ENCODE data around the gene MCL1. TPM values are rescaled to one million over a fixed set of nuclear protein-coding genes. Genes with fewer than 3 reads are reported as not detected.

MCL1 gene
- total and polyA plus RNA-seq, 2 of the 13 experiments (the other 11 are each of a cell fraction or from before 2014, with no cell fraction given): 69.5 to 125 TPM

GRCh38 chr1:150561254-150561973 lies 18.0 kb downstream of the MCL1 start (continued):
- TF ChIP-seq ZFP91 (CRISPR knock-in tag; IDR thresholded peaks at IDR 0.05; ENCODE audit: borderline replicate concordance) (peak; percentile 66; the same call in 1 of the 2 replicates), ATF4 (CRISPR knock-in tag; IDR thresholded peaks at IDR 0.05) (peak in 1 of 2 experiments; percentile 9; a peak in 1 of 4 replicates), HOXA5 (CRISPR knock-in tag; IDR thresholded peaks at IDR 0.05) (peak; percentile 71; the same call in 1 of the 2 replicates), AFF4 (CRISPR knock-in tag; IDR thresholded peaks at IDR 0.05) (peak; percentile 61; the same call in 1 of the 2 replicates), ZIK1 (CRISPR knock-in tag; IDR thresholded peaks at IDR 0.05; ENCODE audit: borderline replicate concordance, low read depth) (no peak; the same call in 1 of the 2 replicates), ISL2 (CRISPR knock-in tag; IDR thresholded peaks at IDR 0.05) (0 out of 2 replicates have a peak, but pooled peaks have one; percentile 61), GABPA (IDR thresholded peaks at IDR 0.05; ENCODE audit: low read depth, low read length) (no peak), GABPA (CRISPR knock-in tag; IDR thresholded peaks at IDR 0.05; ENCODE audit: low read depth) (no peak), TEAD3 (CRISPR knock-in tag; optimal IDR thresholded peaks at IDR 0.05; ENCODE audit: borderline replicate concordance) (peak; percentile 71), ZBTB46 (CRISPR knock-in tag; IDR thresholded peaks at IDR 0.05; ENCODE audit: borderline replicate concordance) (no peak), REST (IDR thresholded peaks at IDR 0.05; ENCODE audit: borderline replicate concordance in 1 of 2, low read depth in 1 of 2, low read length in 2 of 2) (peak in 1 of 2 experiments; percentile 18; a peak in 1 of 4 replicates), ZFY (CRISPR knock-in tag; IDR thresholded peaks at IDR 0.05) (peak; percentile 35; the same call in 1 of the 2 replicates), SP5 (CRISPR knock-in tag; IDR thresholded peaks at IDR 0.05; ENCODE audit: borderline replicate concordance, low read depth) (peak; percentile 89), ZBTB43 (CRISPR knock-in tag; conservative IDR thresholded peaks at IDR 0.05) (no peak)
